ENCODE measurements around the gene DENND4B. TPM values are rescaled to one million over a fixed set of nuclear protein-coding genes. Genes with fewer than 3 reads are reported as not detected.

Gene DENND4B
- polyA plus RNA-seq, 2 donors = 14.7 to 31.6 TPM

GRCh38 chr1:153968972-153969371 lies 22.5 kb upstream of the DENND4B start:
- no peaks in the 10 kb centered on the region for H3K27me3 ChIP-seq (ENCODE audit: control insufficient read depth in 1 of 2, insufficient read depth in 2 of 2, low read length in 2 of 2)
- H3K27ac ChIP-seq (ENCODE audit: low read depth in 2 of 2, low read length in 1 of 2) = no peak overlapping the region
- peaks cover 0 to 4% of the 10 kb centered on the region in 2 donors for H3K4me1 ChIP-seq (ENCODE audit: control insufficient read depth in 2 of 2, insufficient read depth in 2 of 2, low read length in 1 of 2)
- no peaks in the 10 kb centered on the region for H3K9me3 ChIP-seq (ENCODE audit: control insufficient read depth in 2 of 2, insufficient read depth in 1 of 2, low read depth in 1 of 2, low read length in 1 of 2)
- WGBS, 2 donors = 88 to 91% methylated on average over 2 of the region's 2 CpGs
- peaks cover 5 to 9% of the 10 kb centered on the region in 2 donors for H3K36me3 ChIP-seq (ENCODE audit: control insufficient read depth in 2 of 2, insufficient read depth in 2 of 2, low read length in 1 of 2)
- no peak overlapping the region for H3K4me3 ChIP-seq (ENCODE audit: low read depth in 1 of 2, low read length in 2 of 2)

GRCh38 chr1:153968408-153968807 lies 21.9 kb upstream of the DENND4B start:
- H3K36me3 ChIP-seq (ENCODE audit: control insufficient read depth in 2 of 2, insufficient read depth in 2 of 2, low read length in 1 of 2) = peaks cover 0 to 3% of the 10 kb centered on the region in 2 donors
- H3K4me3 ChIP-seq (ENCODE audit: low read depth in 1 of 2, low read length in 2 of 2) = peak overlapping the region; percentile 66 to 78
- H3K9me3 ChIP-seq (ENCODE audit: control insufficient read depth in 2 of 2, insufficient read depth in 1 of 2, low read depth in 1 of 2, low read length in 1 of 2) = no peaks in the 10 kb centered on the region
- WGBS, 2 donors = 17 to 20% methylated on average over 13 of the region's 13 CpGs
- no peaks in the 10 kb centered on the region for H3K27me3 ChIP-seq (ENCODE audit: control insufficient read depth in 1 of 2, insufficient read depth in 2 of 2, low read length in 2 of 2)
- peak overlapping the region; percentile 95 to 96 for H3K27ac ChIP-seq (ENCODE audit: low read depth in 2 of 2, low read length in 1 of 2)
- H3K4me1 ChIP-seq (ENCODE audit: control insufficient read depth in 2 of 2, insufficient read depth in 2 of 2, low read length in 1 of 2) = peaks cover 0 to 4% of the 10 kb centered on the region in 2 donors

- H3K27me3 ChIP-seq (ENCODE audit: control insufficient read depth in 1 of 2, insufficient read depth in 2 of 2, low read length in 2 of 2) = no peaks in the 10 kb centered on the region
- peaks cover 0 to 7% of the 10 kb centered on the region in 2 donors for H3K4me1 ChIP-seq (ENCODE audit: control insufficient read depth in 2 of 2, insufficient read depth in 2 of 2, low read length in 1 of 2)
- peak overlapping the region; percentile 66 to 78 for H3K4me3 ChIP-seq (ENCODE audit: low read depth in 1 of 2, low read length in 2 of 2)
- no peaks in the 10 kb centered on the region for H3K9me3 ChIP-seq (ENCODE audit: control insufficient read depth in 2 of 2, insufficient read depth in 1 of 2, low read depth in 1 of 2, low read length in 1 of 2)
- H3K36me3 ChIP-seq (ENCODE audit: control insufficient read depth in 2 of 2, insufficient read depth in 2 of 2, low read length in 1 of 2) = no peaks in the 10 kb centered on the region
- peak overlapping the region; percentile 95 to 96 for H3K27ac ChIP-seq (ENCODE audit: low read depth in 2 of 2, low read length in 1 of 2)
- 2% methylated on average over 8 of the region's 8 CpGs for WGBS, 2 donors
Measured at GRCh38 chr1:153968000-153968363, 21.5 kb upstream of the DENND4B start.

- Histone ChIP-seq H3K4me3 (ENCODE audit: low read depth in 1 of 2, low read length in 2 of 2) (peak within 1 kb of the TSS; percentile 66 to 78), H3K4me1 (ENCODE audit: control insufficient read depth in 2 of 2, insufficient read depth in 2 of 2, low read length in 1 of 2) (peaks cover 3 to 7% of the 10 kb centered on the region in 2 donors), H3K36me3 (ENCODE audit: control insufficient read depth in 2 of 2, insufficient read depth in 2 of 2, low read length in 1 of 2) (no peaks in the 10 kb centered on the region), H3K9me3 (ENCODE audit: control insufficient read depth in 2 of 2, insufficient read depth in 1 of 2, low read depth in 1 of 2, low read length in 1 of 2) (no peaks in the 10 kb centered on the region), H3K27me3 (ENCODE audit: control insufficient read depth in 1 of 2, insufficient read depth in 2 of 2, low read length in 2 of 2) (no peaks in the 10 kb centered on the region), H3K27ac (ENCODE audit: low read depth in 2 of 2, low read length in 1 of 2) (peak within 1 kb of the TSS; percentile 95 to 96)
- 0 to 1% methylated on average over 60 of the region's 60 CpGs for WGBS, 2 donors
Measured at GRCh38 chr1:153967107-153967999, 20.8 kb upstream of the DENND4B start, which contains the start of gene CREB3L4. Gene CREB3L4, plus strand, starts transcription at chr1:153967902. Its CDS starts 624 bp downstream, at chr1:153968526.

- H3K36me3 ChIP-seq (ENCODE audit: control insufficient read depth in 2 of 2, insufficient read depth in 2 of 2, low read length in 1 of 2) = peaks cover 0 to 7% of the 10 kb centered on the region in 2 donors
- 0 to 2% methylated on average over 22 of the region's 22 CpGs for WGBS, 2 donors
- peak overlapping the region; percentile 66 to 83 for H3K4me3 ChIP-seq (ENCODE audit: low read depth in 1 of 2, low read length in 2 of 2)
- H3K27ac ChIP-seq (ENCODE audit: low read depth in 2 of 2, low read length in 1 of 2) = peak overlapping the region; percentile 90 to 99
- H3K27me3 ChIP-seq (ENCODE audit: control insufficient read depth in 1 of 2, insufficient read depth in 2 of 2, low read length in 2 of 2) = no peaks in the 10 kb centered on the region
- H3K9me3 ChIP-seq (ENCODE audit: control insufficient read depth in 2 of 2, insufficient read depth in 1 of 2, low read depth in 1 of 2, low read length in 1 of 2) = no peaks in the 10 kb centered on the region
- peaks cover 7 to 14% of the 10 kb centered on the region in 2 donors for H3K4me1 ChIP-seq (ENCODE audit: control insufficient read depth in 2 of 2, insufficient read depth in 2 of 2, low read length in 1 of 2)
Measured at GRCh38 chr1:153963850-153964331, 17.4 kb upstream of the DENND4B start.

- 1% methylated on average over 46 to 54 of the region's 54 CpGs for WGBS, 2 donors
- Histone ChIP-seq H3K4me1 (ENCODE audit: control insufficient read depth in 2 of 2, insufficient read depth in 2 of 2, low read length in 1 of 2) (peaks cover 3 to 14% of the 10 kb centered on the region in 2 donors), H3K27ac (ENCODE audit: low read depth in 2 of 2, low read length in 1 of 2) (peak within 1 kb of the TSS; percentile 90 to 99), H3K36me3 (ENCODE audit: control insufficient read depth in 2 of 2, insufficient read depth in 2 of 2, low read length in 1 of 2) (peaks cover 0 to 7% of the 10 kb centered on the region in 2 donors), H3K27me3 (ENCODE audit: control insufficient read depth in 1 of 2, insufficient read depth in 2 of 2, low read length in 2 of 2) (no peaks in the 10 kb centered on the region), H3K4me3 (ENCODE audit: low read depth in 1 of 2, low read length in 2 of 2) (peak within 1 kb of the TSS; percentile 66 to 83), H3K9me3 (ENCODE audit: control insufficient read depth in 2 of 2, insufficient read depth in 1 of 2, low read depth in 1 of 2, low read length in 1 of 2) (no peaks in the 10 kb centered on the region)
Measured at GRCh38 chr1:153963030-153963849, 16.7 kb upstream of the DENND4B start, which contains the start of gene SLC39A1. Gene SLC39A1, minus strand, starts transcription at chr1:153963537. Its CDS starts 822 bp downstream, at chr1:153962715.

GRCh38 chr1:153962088-153963029 lies 15.8 kb upstream of the DENND4B start:
- Histone ChIP-seq H3K27me3 (ENCODE audit: control insufficient read depth in 1 of 2, insufficient read depth in 2 of 2, low read length in 2 of 2) (no peaks in the 10 kb centered on the region), H3K4me1 (ENCODE audit: control insufficient read depth in 2 of 2, insufficient read depth in 2 of 2, low read length in 1 of 2) (peaks cover 3 to 14% of the 10 kb centered on the region in 2 donors), H3K9me3 (ENCODE audit: control insufficient read depth in 2 of 2, insufficient read depth in 1 of 2, low read depth in 1 of 2, low read length in 1 of 2) (no peaks in the 10 kb centered on the region), H3K4me3 (ENCODE audit: low read depth in 1 of 2, low read length in 2 of 2) (peak overlapping the region; percentile 66 to 83), H3K36me3 (ENCODE audit: control insufficient read depth in 2 of 2, insufficient read depth in 2 of 2, low read length in 1 of 2) (peaks cover 0 to 7% of the 10 kb centered on the region in 2 donors), H3K27ac (ENCODE audit: low read depth in 2 of 2, low read length in 1 of 2) (peak overlapping the region; percentile 90 to 99)
- WGBS, 2 donors = 35 to 36% methylated on average over 16 of the region's 16 CpGs

GRCh38 chr1:153961421-153961820 lies 14.9 kb upstream of the DENND4B start:
- Histone ChIP-seq H3K27ac (ENCODE audit: low read depth in 2 of 2, low read length in 1 of 2) (peak overlapping the region; percentile 90 to 99), H3K27me3 (ENCODE audit: control insufficient read depth in 1 of 2, insufficient read depth in 2 of 2, low read length in 2 of 2) (no peaks in the 10 kb centered on the region), H3K4me3 (ENCODE audit: low read depth in 1 of 2, low read length in 2 of 2) (no peak overlapping the region), H3K36me3 (ENCODE audit: control insufficient read depth in 2 of 2, insufficient read depth in 2 of 2, low read length in 1 of 2) (peaks cover 0 to 7% of the 10 kb centered on the region in 2 donors), H3K4me1 (ENCODE audit: control insufficient read depth in 2 of 2, insufficient read depth in 2 of 2, low read length in 1 of 2) (peaks cover 4 to 17% of the 10 kb centered on the region in 2 donors), H3K9me3 (ENCODE audit: control insufficient read depth in 2 of 2, insufficient read depth in 1 of 2, low read depth in 1 of 2, low read length in 1 of 2) (no peaks in the 10 kb centered on the region)
- WGBS, 2 donors = 73 to 76% methylated on average over 4 of the region's 4 CpGs
